Activated T-cell treated with anti-CD3 and anti-CD28 coated beads for 1 hour (primary cell): ENCODE data around the gene DTX3.
"Not testable (repeated sequence)": the region's sequence is repeated elsewhere in the genome, so short reads cannot be mapped to it uniquely, and the experiment has no call there.

ENCODE experiments used
- DNase-seq: peaks from one replicate; pipeline ENCODE4 v3.0.0-alpha.2; 2020; ENCODE audit warnings: low read depth

Gene DTX3

DNA sequence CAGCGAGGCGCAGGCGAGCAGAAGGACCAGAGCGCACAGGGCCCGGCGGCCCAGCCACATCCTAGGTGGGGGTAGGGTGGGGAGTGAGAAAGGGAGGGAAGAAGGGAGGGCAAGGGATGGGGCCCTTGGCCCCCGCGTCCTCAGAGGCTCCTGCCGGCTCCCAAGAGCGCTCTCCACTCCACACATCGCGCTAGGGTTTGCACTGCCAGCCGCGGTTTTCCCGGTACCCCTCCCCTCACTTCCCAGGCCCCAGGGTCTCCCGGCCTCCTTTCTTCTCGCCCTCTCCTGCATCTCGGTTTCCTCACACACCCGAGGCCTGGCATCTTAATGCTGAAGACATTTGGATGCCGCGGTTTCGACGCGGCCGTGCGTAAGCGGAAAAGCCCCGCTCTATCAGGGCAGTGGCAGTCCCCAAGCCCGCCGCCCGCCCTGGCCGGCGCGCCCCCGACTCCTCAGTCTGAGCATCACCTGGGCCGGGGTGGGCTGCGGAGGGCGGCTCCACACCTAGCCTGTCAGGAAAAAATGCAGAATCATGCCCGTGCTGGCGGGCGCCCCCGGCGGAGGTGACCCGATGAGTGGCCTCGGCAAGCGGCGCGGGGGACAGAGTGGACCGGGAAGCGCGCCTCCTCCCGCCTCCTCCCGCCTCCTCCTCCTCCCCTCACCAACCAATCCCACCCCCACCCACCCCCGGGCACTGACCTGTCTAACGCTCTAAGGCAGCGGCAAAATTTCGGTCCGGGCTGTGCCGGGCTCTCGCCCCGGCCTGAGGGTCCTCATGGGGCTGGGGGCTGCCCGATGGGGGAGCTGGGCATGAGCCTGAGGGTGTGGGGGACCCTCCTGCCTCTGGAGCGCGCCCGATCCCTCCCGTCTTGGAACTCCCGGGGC is 27.7 kb downstream of the DTX3 start:
- no peak for DNase-seq

DNA sequence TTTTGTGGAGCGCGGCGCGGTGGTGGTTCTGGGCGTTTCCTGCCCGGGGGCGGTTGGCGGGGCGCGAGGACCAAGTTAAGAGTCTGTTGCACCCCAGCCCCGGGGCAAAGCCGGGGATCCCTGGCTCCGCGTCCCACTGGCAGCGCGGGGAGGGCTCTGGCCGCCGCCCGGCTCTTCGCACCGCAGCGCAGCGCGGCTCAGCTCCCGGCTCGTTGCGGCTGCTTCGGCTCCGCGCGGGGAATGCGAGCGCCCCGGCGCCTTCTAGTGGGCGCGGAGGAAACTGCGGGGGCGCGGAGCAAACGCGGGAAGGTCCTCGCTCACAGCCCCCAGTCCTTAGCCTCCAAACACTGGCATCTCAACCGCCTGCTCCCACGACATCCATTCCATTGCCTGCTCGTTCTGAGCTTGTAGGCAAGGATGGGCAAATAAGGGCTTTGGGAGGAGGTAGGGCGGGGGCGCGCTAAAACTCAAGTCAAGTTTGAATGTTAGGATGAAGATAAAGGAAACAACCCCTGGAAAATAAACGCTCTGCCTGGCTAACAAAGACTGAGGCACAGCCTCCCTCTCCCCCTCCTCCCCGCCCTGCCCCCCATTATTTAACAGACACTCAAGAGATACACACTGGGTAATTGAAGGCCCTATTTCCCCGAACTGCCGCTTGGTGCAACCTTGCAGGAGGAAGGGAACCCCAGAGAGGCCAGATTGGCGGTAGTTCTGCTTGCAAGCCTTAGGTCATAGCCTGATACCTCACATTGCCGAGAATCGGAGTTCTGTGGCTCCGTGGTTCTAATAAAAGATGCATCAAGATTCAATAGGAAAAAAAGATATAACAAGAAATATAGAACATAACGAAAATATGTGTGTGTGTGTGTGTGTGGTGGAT is 28.6 kb downstream of the DTX3 start, which contains the start of gene B4GALNT1:
Gene B4GALNT1, minus strand, starts transcription at position 244 of the 883 bp plus-strand sequence. CDS start 1,069 bp downstream, outside the sequence.
- DNase-seq = peak; percentile 55

DNA sequence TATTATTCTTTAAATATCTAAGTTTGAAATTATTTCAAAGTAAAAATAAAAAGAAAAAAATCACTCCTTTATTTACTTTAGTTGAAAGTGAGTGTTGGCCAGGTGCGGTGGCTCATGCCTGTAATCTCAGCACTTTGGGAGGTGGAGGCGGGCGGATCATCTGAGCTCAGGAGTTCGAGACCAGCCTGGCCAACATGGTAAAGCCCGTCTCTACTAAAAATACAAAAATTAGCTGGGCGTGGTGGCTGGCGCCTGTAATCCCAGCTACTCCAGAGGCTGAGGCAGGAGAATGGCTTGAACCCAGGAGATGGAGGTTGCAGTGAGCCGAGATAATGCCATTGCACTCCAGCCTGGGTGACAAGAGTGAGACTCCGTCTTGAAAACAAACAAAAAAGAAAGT is 32.1 kb downstream of the DTX3 start:
- not testable (repeated sequence) for DNase-seq

DNA sequence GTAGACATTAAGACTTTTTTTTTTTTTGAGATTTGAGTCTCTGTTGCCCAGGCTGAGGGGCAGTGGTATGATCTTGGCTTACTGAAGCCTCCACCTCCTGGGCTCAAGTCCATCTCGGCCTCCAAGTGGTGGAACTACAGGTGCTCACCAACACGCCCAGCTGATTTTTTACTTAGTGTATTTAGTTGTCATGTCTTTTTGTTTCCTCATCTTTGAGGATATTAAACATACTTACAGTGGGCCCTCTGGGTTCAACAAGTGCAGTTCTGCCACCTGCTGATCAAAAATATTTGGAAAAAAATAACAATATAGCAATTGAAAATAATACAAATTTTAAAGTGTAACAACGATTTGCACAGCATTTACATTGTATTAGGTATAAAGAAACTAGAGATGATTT is 32.7 kb downstream of the DTX3 start:
- no peak for DNase-seq

DNA sequence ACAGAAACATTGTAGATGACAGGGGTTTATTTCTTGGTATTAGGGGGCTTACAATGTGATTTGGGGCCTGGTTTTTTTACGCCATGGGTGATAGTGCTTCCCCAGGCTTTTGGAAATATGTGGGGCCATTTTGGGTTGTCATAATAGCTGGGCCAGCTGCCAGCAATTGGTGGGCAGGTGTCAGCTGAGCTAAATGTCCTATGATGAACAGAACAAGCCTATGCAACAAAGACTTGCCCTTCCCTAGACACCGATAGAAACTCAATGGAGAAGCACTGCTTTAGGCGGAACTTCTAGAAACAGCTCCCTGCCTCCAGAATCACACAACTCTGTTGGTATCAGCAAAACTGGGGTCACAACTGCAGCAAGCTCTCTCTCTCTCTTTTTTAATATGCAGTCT is 33.5 kb downstream of the DTX3 start:
- DNase-seq = no peak

DNA sequence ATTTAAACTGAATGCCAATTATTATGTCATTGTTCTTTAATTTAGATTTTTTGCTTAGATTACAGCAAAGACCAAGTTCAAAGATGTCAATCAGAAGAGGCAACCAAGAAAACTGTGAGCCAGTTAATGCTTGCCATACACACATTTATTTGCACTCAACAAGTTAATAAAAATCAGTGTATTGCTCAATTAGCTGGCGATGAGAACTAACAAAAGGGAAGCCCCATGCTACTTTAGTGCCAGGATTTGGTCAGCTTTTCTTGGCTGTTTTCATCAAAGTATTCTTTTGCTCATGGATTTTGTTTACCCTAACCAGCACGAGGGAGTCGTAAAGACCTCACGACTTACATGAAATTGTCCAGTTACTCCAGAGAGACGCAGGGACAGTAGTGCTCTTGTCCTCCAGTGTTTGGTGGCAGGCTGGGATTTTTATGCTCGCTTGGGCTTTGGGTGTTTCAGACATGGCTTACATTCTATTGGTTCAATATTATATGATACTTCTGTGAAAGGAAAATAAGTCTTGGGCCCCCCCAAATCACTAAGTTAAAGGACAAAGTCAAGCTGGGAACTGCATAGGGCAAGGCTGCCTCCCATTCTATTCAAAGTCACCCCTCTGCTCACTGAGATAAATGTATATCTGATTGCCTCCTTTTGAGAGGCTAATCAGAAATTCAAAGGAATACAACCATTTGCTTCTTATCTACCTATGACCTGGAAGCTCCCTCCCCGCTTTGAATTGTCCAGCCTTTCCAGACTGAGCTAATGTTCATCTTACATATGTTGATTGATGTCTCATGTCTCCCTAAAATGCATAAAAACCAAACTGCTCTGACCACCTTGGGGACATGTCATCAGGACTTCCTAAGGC is 35.8 kb downstream of the DTX3 start:
- no peak for DNase-seq

DNA sequence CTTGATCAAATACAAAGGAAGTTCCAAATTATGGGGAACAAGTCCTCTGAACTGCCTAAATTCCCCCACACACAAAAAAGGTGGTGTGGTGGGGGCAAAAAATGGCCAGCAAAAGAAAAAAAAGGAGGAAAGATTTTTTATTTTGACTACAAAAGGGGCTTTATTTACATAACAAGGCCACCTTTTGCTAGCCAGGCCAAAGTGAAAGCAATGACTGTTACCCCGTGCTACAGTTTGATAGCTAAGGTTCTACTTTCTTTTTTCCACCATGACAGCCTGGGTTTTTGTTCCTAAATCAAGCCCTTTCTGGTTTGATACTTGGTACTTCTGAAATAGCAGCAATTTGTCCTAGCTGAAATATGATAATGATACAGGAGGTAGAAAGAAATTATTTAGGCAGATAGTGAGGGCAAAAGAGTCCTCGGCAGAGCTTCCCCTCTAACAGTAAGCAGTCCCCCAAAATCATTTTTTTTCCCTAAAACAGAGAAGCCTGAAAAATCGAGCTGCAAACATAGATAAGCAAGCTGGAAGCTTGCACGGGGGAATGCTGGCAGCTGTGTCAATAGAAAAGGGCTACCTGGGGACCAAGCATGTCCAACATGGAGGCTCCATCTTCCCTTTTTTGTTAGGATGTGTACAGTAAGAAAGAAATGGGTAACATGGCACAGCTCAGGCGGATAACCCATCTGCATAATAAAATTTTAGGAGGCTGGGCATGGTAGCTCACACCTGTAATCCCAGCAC is 37.2 kb downstream of the DTX3 start:
- no peak for DNase-seq

DNA sequence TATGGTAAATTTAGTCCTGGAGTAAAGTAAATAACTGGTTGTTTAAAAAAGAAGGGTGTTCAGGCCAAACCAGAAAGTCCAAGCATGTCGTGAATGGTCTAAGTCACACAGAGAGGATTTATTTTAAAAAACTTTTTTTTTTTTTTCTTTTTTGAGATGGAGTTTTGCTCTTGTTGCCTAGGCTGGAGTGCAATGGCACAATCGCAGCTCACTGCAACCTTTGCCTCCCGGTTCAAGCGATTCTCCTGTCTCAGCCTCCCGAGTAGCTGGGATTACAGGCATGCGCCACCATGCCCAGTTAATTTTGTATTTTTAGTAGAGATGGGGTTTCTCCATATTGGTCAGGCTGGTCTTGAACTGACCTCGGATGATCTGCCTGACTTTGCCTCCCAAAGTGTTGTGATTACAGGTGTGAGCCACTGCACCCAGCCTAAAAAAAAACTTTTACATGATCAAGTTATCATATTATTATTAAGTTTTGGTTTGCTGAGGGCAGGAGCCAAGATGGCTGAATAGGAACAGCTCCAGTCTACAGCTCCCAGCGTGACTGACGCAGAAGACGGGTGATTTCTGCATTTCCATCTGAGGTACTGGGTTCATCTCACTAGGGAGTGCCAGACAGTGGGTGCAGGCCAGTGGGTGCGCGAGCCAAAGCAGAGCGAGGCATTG is 41.5 kb downstream of the DTX3 start:
- DNase-seq = not testable (repeated sequence)

DNA sequence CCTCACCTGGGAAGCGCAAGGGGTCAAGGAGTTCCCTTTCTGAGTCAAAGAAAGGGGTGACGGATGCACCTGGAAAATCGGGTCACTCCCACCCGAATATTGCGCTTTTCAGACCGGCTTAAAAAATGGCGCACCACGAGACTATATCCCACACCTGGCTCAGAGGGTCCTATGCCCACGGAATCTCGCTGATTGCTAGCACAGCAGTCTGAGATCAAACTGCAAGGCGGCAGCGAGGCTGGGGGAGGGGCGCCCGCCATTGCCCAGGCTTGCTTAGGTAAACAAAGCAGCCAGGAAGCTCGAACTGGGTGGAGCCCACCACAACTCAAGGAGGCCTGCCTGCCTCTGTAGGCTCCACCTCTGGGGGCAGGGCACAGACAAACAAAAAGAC is 42.0 kb downstream of the DTX3 start:
- not testable (repeated sequence) for DNase-seq

DNA sequence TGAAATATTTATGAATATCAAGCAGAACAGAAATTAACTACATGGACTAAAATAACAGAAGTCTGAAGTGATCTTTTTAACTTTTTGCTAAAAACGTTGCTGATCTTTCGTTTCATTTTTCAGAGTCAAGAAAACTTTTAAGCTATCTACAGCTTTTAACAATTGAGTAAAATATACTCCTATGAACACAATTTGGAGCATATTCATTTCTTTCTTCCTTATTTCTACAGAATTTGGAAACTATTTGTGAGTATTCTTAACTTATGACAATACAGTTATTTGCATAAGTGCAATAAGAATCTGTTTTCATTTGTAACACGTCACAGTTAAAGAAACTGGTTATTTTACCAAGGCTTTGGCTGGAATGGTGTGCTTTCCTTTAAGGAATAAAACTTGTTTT is 49.4 kb downstream of the DTX3 start:
- DNase-seq = no peak

DNA sequence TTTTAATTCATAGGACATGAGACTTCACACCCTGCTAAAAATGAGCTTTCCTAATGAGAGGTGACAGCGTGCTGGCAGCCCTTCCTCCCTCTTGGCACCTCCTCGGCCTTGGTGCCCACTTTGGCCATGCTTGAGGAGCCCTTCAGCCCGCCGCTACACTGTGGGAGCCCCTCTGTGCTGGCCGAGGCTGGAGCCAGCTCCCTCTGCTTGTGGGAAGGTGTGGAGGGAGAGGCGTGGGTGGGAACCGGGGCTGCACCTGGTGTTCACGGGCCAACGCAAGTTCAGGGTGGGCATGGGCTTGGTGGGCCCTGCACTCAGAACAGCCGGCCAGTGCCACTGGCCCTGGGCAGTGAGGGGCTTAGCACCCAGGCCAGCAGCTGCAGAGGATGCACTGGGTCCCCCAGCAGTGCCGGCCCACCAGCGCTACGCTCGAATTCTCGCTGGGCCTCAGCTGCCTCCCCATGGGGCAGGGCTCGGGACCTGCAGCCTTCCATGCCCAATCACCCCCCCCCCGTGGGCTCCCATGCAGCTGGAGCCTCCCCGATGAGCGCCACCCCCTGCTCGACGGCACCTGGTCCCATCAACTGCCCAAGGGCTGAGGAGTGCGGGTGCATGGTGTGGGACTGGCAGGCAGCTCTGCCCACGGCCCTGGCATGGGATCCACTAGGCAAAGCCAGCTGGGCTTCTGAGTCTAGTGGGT is 51.1 kb downstream of the DTX3 start:
- no peak for DNase-seq

DNA sequence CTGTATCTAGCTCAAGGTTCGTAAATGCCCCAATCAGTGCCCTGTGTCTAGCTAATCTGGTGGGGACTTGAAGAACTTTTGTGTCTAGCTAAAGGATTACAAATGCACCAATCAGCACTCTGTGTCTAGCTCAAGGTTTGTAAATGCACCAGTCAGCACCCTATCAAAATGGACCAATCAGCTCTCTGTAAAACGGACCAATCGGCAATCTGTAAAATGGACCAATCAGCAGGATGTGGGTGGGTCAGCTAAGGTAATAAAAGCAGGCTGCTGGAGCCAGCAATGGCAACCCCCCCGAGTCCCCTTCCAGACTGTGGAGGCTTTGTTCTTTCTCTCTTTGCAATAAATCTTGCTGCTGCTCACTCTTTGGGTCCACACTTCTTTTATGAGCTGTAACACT is 51.8 kb downstream of the DTX3 start:
- DNase-seq = not testable (repeated sequence)

DNA sequence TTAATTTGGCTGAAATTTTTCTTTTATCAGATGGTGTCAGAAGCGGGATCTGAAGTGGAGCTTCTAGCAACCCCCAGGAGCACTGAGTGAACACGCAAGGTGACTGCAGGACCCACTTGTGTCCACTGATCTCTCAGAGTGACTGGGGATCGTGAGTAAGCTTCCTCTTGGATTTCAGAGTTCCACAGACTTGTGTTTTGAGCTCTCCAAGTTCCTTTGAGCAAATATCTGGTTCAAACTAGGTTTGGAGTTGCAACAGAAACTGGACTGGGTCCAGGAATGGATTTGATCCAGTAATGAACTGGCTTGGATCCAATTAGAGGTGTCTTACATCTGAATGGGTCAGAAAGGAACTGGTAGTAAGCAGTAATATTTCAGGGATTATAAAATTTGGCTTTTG is 53.1 kb downstream of the DTX3 start:
- DNase-seq = no peak

DNA sequence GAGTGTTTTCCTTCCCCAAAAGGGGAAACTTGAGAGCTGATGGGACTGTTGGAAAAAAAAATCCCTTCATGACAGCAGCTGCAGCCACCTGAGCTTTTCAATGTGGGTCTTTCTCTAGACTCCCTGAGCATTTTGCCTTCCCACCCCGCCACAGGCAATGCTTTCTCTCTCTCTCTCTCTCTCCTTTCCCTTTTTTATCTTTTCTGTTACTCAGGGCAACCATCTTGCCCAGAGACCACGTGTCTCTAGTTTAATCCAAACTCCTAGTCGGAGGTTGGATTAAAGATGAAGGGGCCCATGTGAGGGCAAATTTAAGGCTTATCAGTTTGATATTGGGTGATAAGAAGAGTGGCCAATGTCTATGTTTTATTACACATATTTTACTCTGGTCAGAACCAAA is 54.3 kb downstream of the DTX3 start:
- DNase-seq = no peak
